WTC11 (cell line): Measurements from ENCODE around the gene PTP4A1. TPM values are rescaled to one million over a fixed set of nuclear protein-coding genes. Genes with fewer than 3 reads are reported as not detected.

Source experiments
- ATAC-seq: fragments of 200-7000 bp; cut with Tn5 transposase; 2 replicates; pipeline ENCODE4 v1.10.0; 2021; ENCODE audit warnings: mild to moderate bottlenecking, moderate library complexity
- CTCF ChIA-PET: fragments of 300-600 bp; sonication (Branson Sonifier 250); formaldehyde crosslinking; loops from one replicate; lab custom pipeline; 2021; ENCODE audit warnings: antibody characterized with exemption; lab: Charles Lee
- POLR2A ChIA-PET: fragments of 350-600 bp; sonication (Branson Sonifier 250); formaldehyde crosslinking; loops from one replicate; lab custom pipeline; 2021; ENCODE audit warnings: antibody characterized with exemption; lab: Charles Lee
- DNase-seq: peaks from one replicate; pipeline ENCODE4 v3.0.0; 2021; ENCODE audit warnings: low spot score
- H3K27ac Mint-ChIP-seq: 2 replicates; pipeline ENCODE4 v1.8.0; 2021; ENCODE audit warnings: mixed read lengths
- H3K27me3 Mint-ChIP-seq: 2 replicates; pipeline ENCODE4 v1.8.0; 2021; ENCODE audit warnings: low read depth, mild to moderate bottlenecking, moderate library complexity, mixed read lengths
- H3K36me3 Mint-ChIP-seq: 2 replicates; pipeline ENCODE4 v1.8.0; 2021; ENCODE audit warnings: mixed read lengths
- H3K4me1 Mint-ChIP-seq: 2 replicates; pipeline ENCODE4 v1.8.0; 2022; ENCODE audit warnings: mixed read lengths
- H3K4me3 Mint-ChIP-seq: 2 replicates; pipeline ENCODE4 v1.8.0; 2021; ENCODE audit warnings: mild to moderate bottlenecking, moderate library complexity, mixed read lengths
- H3K9me3 Mint-ChIP-seq: 2 replicates; pipeline ENCODE4 v1.8.0; 2021; ENCODE audit warnings: mixed read lengths
- ATF1 ChIP-seq: sonication (generic); formaldehyde crosslinking; IDR thresholded peaks from 2 replicates; pipeline ENCODE4 v1.8.1; 2023; ENCODE audit warnings: mild to moderate bottlenecking, moderate library complexity, missing genetic modification reagents
- CBFB ChIP-seq: sonication (generic); formaldehyde crosslinking; IDR thresholded peaks from 2 replicates; pipeline ENCODE4 v1.8.1; 2022; ENCODE audit warnings: mild to moderate bottlenecking, low read depth, missing genetic modification reagents
- E2F5 ChIP-seq: sonication (generic); formaldehyde crosslinking; IDR thresholded peaks from 2 replicates; pipeline ENCODE4 v1.8.1; 2022; ENCODE audit warnings: mild to moderate bottlenecking, moderate library complexity, missing genetic modification reagents
- GABPB1 ChIP-seq: sonication (generic); formaldehyde crosslinking; IDR thresholded peaks from 2 replicates; pipeline ENCODE4 v1.8.1; 2023; ENCODE audit warnings: mild to moderate bottlenecking, missing genetic modification reagents
- HMGA2 ChIP-seq: fragments of 250-450 bp; sonication (Bioruptor Pico); IDR thresholded peaks from 2 replicates; pipeline ENCODE4 v1.4.0; 2021; ENCODE audit warnings: mild to moderate bottlenecking, moderate library complexity
- KAT7 ChIP-seq: sonication (generic); formaldehyde crosslinking; IDR thresholded peaks from 2 replicates; pipeline ENCODE4 v1.8.1; 2023; ENCODE audit warnings: missing genetic modification reagents, mild to moderate bottlenecking, borderline replicate concordance
- PRRX2 ChIP-seq: fragments of 250-450 bp; sonication (Bioruptor Pico); IDR thresholded peaks from 2 replicates; pipeline ENCODE4 v1.8.0; 2021; ENCODE audit warnings: mild to moderate bottlenecking
- SP1 ChIP-seq: sonication (generic); formaldehyde crosslinking; conservative IDR thresholded peaks from 2 replicates; pipeline ENCODE4 v1.8.1; 2022; ENCODE audit warnings: missing genetic modification reagents
- TCF7 ChIP-seq: sonication (generic); formaldehyde crosslinking; IDR thresholded peaks from 2 replicates; pipeline ENCODE4 v1.8.0; 2022; ENCODE audit warnings: mild to moderate bottlenecking, low read depth, missing genetic modification reagents, moderate library complexity
- TP53 ChIP-seq: sonication (generic); formaldehyde crosslinking; IDR thresholded peaks from 2 replicates; pipeline ENCODE4 v1.8.1; 2023; ENCODE audit warnings: mild to moderate bottlenecking, missing genetic modification reagents
- USF1 ChIP-seq: sonication (generic); formaldehyde crosslinking; IDR thresholded peaks from 2 replicates; pipeline ENCODE4 v1.8.0; 2022; ENCODE audit warnings: mild to moderate bottlenecking, missing genetic modification reagents
- ZNF138 ChIP-seq: sonication (generic); formaldehyde crosslinking; conservative IDR thresholded peaks from 2 replicates; pipeline ENCODE4 v1.8.1; 2022; ENCODE audit warnings: mild to moderate bottlenecking, moderate library complexity, missing genetic modification reagents
- ZNF219 ChIP-seq: sonication (generic); formaldehyde crosslinking; IDR thresholded peaks from 2 replicates; pipeline ENCODE4 v1.8.0; 2023; ENCODE audit warnings: missing genetic modification reagents, mild to moderate bottlenecking, borderline replicate concordance
- ZNF232 ChIP-seq: sonication (generic); formaldehyde crosslinking; IDR thresholded peaks from 2 replicates; pipeline ENCODE4 v1.8.0; 2022; ENCODE audit warnings: mild to moderate bottlenecking, missing genetic modification reagents
- ZNF263 ChIP-seq: sonication (generic); formaldehyde crosslinking; IDR thresholded peaks from 2 replicates; pipeline ENCODE4 v1.8.1; 2022; ENCODE audit warnings: low read depth, mild to moderate bottlenecking, moderate library complexity, missing genetic modification reagents
- ZNF532 ChIP-seq: fragments of 250-450 bp; sonication (Bioruptor Pico); IDR thresholded peaks from 2 replicates; pipeline ENCODE4 v1.9.0; 2021; ENCODE audit warnings: mild to moderate bottlenecking, borderline replicate concordance
- total RNA-seq: library from RNA; stranded (reverse); gene quantifications from 3 replicates; pipeline ENCODE4 v1.2.3, GENCODE V29; 2021
- TF ChIP-seq, protein P1 (sequence below): fragments of 250-450 bp; sonication (Bioruptor Pico); IDR thresholded peaks from 2 replicates; pipeline ENCODE4 v2.1.2; 2022; ENCODE audit warnings: mild to moderate bottlenecking, moderate library complexity
- TF ChIP-seq, protein P2 (sequence below): fragments of 250-450 bp; sonication (Bioruptor Pico); IDR thresholded peaks from 2 replicates; pipeline ENCODE4 v1.9.0; 2021; ENCODE audit warnings: mild to moderate bottlenecking
- TF ChIP-seq, protein P3 (sequence below): fragments of 250-450 bp; sonication (Bioruptor Pico); IDR thresholded peaks from 2 replicates; pipeline ENCODE4 v1.8.0; 2021; ENCODE audit warnings: mild to moderate bottlenecking
- TF ChIP-seq, protein P4 (sequence below): sonication (generic); formaldehyde crosslinking; IDR thresholded peaks from 2 replicates; pipeline ENCODE4 v1.8.1; 2022; ENCODE audit warnings: missing genetic modification reagents, borderline replicate concordance
- TF ChIP-seq, protein P5 (sequence below): sonication (generic); formaldehyde crosslinking; IDR thresholded peaks from 2 replicates; pipeline ENCODE4 v1.8.0; 2022; ENCODE audit warnings: mild to moderate bottlenecking, missing genetic modification reagents
- TF ChIP-seq, protein P6 (sequence below): sonication (generic); formaldehyde crosslinking; IDR thresholded peaks from 2 replicates; pipeline ENCODE4 v1.8.0; 2022; ENCODE audit warnings: mild to moderate bottlenecking, missing genetic modification reagents

Gene PTP4A1
- total RNA-seq, 1 experiment from 2014 or later: 56.9 TPM

GRCh38 chr6:63560801-63561287 lies 11.4 kb upstream of the PTP4A1 start (continued):
- TF ChIP-seq, protein P1, sequence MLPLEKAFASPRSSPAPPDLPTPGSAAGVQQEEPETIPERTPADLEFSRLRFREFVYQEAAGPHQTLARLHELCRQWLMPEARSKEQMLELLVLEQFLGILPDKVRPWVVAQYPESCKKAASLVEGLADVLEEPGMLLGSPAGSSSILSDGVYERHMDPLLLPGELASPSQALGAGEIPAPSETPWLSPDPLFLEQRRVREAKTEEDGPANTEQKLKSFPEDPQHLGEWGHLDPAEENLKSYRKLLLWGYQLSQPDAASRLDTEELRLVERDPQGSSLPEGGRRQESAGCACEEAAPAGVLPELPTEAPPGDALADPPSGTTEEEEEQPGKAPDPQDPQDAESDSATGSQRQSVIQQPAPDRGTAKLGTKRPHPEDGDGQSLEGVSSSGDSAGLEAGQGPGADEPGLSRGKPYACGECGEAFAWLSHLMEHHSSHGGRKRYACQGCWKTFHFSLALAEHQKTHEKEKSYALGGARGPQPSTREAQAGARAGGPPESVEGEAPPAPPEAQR (CRISPR knock-in tag): no peak
- no peak for TF ChIP-seq CBFB
- no peak for TF ChIP-seq ZNF263 (CRISPR knock-in tag)
- TF ChIP-seq KAT7 (CRISPR knock-in tag): no peak
- TF ChIP-seq, all 79 proteins: peak for 0

DNA sequence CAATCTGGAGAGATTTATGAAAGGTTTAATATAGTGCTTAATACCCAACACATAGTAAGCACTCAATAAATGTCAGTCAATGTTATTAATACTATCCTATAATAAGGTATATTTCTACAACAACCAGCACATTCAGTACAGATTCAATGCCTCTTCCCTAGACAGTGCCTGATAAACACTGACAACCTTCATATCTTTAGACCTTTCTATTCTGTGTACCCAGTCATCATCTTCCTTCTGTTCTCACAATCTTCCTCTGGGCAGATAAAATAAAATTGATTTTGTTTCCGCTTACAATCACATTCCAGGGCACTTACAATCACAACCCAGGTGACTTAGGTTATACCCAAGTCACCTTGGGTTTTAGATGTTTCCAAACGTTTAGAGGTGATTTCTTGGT lies 11.0 kb upstream of the PTP4A1 start:
- Mint-ChIP-seq H3K4me3 (no peak overlapping the region), H3K27ac (no peak overlapping the region), H3K36me3 (no peaks in the 10 kb centered on the region), H3K9me3 (peaks cover 13% of the 10 kb centered on the region), H3K27me3 (peaks cover 4% of the 10 kb centered on the region), H3K4me1 (peaks cover 6% of the 10 kb centered on the region)
- no peak for DNase-seq
- CTCF ChIA-PET: no interaction called here
- POLR2A ChIA-PET: no interaction called here
- ATAC-seq: no peak
- TF ChIP-seq PRRX2 (CRISPR knock-in tag) (no peak), TP53 (CRISPR knock-in tag) (no peak), ZNF232 (CRISPR knock-in tag) (no peak), TCF7 (CRISPR knock-in tag) (no peak), CBFB (no peak), USF1 (no peak), E2F5 (CRISPR knock-in tag) (no peak), ZNF532 (no peak), ZNF138 (no peak), HMGA2 (CRISPR knock-in tag) (no peak), ZNF219 (CRISPR knock-in tag) (no peak), GABPB1 (CRISPR knock-in tag) (no peak), SP1 (CRISPR knock-in tag) (no peak), ATF1 (no peak)
- TF ChIP-seq, protein P2, sequence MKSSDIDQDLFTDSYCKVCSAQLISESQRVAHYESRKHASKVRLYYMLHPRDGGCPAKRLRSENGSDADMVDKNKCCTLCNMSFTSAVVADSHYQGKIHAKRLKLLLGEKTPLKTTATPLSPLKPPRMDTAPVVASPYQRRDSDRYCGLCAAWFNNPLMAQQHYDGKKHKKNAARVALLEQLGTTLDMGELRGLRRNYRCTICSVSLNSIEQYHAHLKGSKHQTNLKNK (CRISPR knock-in tag): no peak
- TF ChIP-seq, protein P3, sequence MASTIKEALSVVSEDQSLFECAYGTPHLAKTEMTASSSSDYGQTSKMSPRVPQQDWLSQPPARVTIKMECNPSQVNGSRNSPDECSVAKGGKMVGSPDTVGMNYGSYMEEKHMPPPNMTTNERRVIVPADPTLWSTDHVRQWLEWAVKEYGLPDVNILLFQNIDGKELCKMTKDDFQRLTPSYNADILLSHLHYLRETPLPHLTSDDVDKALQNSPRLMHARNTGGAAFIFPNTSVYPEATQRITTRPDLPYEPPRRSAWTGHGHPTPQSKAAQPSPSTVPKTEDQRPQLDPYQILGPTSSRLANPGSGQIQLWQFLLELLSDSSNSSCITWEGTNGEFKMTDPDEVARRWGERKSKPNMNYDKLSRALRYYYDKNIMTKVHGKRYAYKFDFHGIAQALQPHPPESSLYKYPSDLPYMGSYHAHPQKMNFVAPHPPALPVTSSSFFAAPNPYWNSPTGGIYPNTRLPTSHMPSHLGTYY: no peak
- TF ChIP-seq, protein P4, sequence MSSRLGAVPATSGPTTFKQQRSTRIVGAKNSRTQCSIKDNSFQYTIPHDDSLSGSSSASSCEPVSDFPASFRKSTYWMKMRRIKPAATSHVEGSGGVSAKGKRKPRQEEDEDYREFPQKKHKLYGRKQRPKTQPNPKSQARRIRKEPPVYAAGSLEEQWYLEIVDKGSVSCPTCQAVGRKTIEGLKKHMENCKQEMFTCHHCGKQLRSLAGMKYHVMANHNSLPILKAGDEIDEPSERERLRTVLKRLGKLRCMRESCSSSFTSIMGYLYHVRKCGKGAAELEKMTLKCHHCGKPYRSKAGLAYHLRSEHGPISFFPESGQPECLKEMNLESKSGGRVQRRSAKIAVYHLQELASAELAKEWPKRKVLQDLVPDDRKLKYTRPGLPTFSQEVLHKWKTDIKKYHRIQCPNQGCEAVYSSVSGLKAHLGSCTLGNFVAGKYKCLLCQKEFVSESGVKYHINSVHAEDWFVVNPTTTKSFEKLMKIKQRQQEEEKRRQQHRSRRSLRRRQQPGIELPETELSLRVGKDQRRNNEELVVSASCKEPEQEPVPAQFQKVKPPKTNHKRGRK (CRISPR knock-in tag): no peak
- TF ChIP-seq, protein P5, sequence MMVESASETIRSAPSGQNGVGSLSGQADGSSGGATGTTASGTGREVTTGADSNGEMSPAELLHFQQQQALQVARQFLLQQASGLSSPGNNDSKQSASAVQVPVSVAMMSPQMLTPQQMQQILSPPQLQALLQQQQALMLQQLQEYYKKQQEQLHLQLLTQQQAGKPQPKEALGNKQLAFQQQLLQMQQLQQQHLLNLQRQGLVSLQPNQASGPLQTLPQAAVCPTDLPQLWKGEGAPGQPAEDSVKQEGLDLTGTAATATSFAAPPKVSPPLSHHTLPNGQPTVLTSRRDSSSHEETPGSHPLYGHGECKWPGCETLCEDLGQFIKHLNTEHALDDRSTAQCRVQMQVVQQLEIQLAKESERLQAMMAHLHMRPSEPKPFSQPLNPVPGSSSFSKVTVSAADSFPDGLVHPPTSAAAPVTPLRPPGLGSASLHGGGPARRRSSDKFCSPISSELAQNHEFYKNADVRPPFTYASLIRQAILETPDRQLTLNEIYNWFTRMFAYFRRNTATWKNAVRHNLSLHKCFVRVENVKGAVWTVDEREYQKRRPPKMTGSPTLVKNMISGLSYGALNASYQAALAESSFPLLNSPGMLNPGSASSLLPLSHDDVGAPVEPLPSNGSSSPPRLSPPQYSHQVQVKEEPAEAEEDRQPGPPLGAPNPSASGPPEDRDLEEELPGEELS (CRISPR knock-in tag): no peak
- TF ChIP-seq, protein P6, sequence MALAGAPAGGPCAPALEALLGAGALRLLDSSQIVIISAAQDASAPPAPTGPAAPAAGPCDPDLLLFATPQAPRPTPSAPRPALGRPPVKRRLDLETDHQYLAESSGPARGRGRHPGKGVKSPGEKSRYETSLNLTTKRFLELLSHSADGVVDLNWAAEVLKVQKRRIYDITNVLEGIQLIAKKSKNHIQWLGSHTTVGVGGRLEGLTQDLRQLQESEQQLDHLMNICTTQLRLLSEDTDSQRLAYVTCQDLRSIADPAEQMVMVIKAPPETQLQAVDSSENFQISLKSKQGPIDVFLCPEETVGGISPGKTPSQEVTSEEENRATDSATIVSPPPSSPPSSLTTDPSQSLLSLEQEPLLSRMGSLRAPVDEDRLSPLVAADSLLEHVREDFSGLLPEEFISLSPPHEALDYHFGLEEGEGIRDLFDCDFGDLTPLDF: no peak
